Measurements from ENCODE around the gene PLIN3.

DNA sequence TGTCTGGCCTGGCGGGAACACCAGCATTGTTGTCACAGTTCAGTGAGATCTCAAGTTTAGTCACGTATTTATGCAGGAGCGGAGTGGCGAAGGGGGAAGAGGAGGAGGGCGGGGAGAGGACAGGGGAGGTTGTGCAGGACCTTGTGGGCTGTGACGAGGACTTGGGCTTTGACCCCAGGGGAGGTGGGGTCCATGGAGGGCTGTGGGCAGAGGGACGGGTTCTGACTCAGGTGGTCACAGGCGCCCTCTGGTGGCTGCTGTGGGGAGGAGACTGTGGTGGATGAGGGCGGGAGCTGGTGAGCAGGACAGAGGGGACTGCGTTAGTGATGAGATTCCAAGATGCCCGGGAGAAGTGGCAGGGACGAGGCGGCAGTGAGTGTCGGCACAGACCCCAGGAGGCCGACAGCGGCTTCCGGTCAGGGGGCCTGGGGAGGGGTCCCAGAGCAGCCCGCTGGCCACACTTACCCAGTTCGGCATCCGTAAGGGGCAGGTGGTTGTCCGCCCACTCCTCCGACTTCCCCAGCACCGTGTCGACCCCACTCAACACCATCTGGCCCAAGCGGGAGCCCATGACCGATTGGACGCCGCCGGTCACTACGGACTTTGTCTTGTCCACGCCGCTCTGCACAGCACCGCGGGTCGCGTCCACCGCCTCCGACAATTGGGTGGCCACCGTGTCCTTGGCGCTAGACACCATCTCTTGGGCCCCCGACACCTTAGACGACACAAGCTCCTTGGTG, 15.7 kb downstream of the PLIN3 start:
- TF ChIP-seq, protein P1, sequence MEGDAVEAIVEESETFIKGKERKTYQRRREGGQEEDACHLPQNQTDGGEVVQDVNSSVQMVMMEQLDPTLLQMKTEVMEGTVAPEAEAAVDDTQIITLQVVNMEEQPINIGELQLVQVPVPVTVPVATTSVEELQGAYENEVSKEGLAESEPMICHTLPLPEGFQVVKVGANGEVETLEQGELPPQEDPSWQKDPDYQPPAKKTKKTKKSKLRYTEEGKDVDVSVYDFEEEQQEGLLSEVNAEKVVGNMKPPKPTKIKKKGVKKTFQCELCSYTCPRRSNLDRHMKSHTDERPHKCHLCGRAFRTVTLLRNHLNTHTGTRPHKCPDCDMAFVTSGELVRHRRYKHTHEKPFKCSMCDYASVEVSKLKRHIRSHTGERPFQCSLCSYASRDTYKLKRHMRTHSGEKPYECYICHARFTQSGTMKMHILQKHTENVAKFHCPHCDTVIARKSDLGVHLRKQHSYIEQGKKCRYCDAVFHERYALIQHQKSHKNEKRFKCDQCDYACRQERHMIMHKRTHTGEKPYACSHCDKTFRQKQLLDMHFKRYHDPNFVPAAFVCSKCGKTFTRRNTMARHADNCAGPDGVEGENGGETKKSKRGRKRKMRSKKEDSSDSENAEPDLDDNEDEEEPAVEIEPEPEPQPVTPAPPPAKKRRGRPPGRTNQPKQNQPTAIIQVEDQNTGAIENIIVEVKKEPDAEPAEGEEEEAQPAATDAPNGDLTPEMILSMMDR (conservative IDR thresholded peaks at IDR 0.05; ENCODE audit: low read length), result peak; percentile 92
- no peak for TF ChIP-seq EZH2phosphoT487 (IDR thresholded peaks at IDR 0.05; ENCODE audit: borderline replicate concordance, low read depth, low read length)
